Breast epithelium (tissue), 3 donors: ENCODE results near the gene RHBDL2.
"Not testable (repeated sequence)": the region's sequence is repeated elsewhere in the genome, so short reads cannot be mapped to it uniquely, and the experiment has no call there.

Experiments used
- CTCF ChIP-seq, 3 donors: fragments of 450-650 bp; IDR thresholded peaks; one replicate each; pipeline ENCODE4 v1.5.1; 2016 to 2017; ENCODE audit warnings: antibody characterized with exemption in 3 of 3, mild to moderate bottlenecking in 3 of 3, moderate library complexity in 3 of 3
- POLR2A ChIP-seq: fragments of 450-650 bp; IDR thresholded peaks from one replicate; pipeline ENCODE4 v1.6.1; 2016; ENCODE audit warnings: antibody characterized with exemption, mild to moderate bottlenecking, moderate library complexity

- not testable (repeated sequence) for TF ChIP-seq CTCF (IDR thresholded peaks at IDR 0.05); POLR2A
Observed at GRCh38 chr1:38979380-38979779, 37.8 kb upstream of the RHBDL2 start.
